ENCODE data around the gene C4B.
"Not testable (repeated sequence)": the region's sequence is repeated elsewhere in the genome, so short reads cannot be mapped to it uniquely, and the experiment has no call there.

GRCh38 chr6:32002546-32003268 is 11.9 kb upstream of the C4B start:
- TF ChIP-seq EP300 (IDR thresholded peaks at IDR 0.05; ENCODE audit: low read length); YY1 (IDR thresholded peaks at IDR 0.05; ENCODE audit: borderline replicate concordance in 1 of 3, control insufficient read depth in 1 of 3, extremely low read depth in 1 of 3, insufficient read depth in 3 of 3, insufficient read length in 1 of 3, insufficient replicate concordance in 2 of 3, low read depth in 1 of 3, low read length in 2 of 3); CTCF (IDR thresholded peaks at IDR 0.05 in 2 of 3, conservative IDR thresholded peaks at IDR 0.05 in 1 of 3; ENCODE audit: insufficient read depth in 2 of 3, low read depth in 1 of 3, low read length in 3 of 3); PRMT5 (CRISPR knock-in tag; IDR thresholded peaks at IDR 0.05); THAP7 (CRISPR knock-in tag; IDR thresholded peaks at IDR 0.05): not testable (repeated sequence)

All from K562 (cell line).